ENCODE data around the gene TBX4.

The TBX4 gene

DNA sequence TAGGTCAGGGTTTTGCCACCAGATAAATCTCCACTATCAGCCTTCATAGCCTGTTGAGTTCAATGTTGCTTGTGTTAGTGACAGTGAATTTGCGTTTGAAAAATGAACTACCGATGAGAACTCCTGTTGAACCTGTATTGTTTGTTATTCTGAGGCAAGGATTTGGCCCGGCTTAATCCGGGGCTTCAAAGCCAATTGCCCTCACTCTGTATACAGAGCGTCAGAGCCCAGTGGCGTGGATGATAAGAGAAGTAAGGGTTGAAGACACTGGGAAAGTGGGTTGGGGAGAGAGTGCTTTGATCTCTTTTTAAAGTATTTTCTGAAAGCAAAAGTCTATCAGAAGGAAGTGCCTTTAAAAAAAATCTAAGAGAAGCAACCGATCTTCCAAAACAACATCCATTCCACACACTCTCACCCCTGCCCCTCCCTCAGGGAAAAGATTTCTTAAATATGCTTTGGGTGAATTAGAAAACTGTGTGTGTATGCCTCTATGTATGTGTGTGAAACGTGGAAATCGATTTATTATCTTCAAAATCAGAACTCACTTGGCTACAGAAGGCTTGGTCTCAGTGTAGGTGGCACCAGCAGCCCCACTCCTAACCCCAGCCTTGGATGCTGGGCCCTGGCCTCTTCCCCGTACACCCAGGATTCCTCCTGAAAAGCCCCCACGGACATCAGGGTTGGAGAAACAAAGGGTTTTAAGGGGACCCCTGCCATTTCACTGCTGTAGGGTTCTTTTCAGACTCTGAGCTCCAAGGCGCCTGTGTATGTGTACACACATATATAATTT, 8.8 kb downstream of the TBX4 start:
- ATAC-seq (no peak), DNase-seq (no peak)
- Mint-ChIP-seq H3K27ac (no peak overlapping the region), H3K4me3 (no peak overlapping the region), H3K9me3 (no peaks in the 10 kb centered on the region), H3K4me1 (peaks cover 9% of the 10 kb centered on the region), H3K36me3 (ENCODE audit: low read depth) (no peaks in the 10 kb centered on the region), H3K27me3 (peaks cover 71% of the 10 kb centered on the region)

DNA sequence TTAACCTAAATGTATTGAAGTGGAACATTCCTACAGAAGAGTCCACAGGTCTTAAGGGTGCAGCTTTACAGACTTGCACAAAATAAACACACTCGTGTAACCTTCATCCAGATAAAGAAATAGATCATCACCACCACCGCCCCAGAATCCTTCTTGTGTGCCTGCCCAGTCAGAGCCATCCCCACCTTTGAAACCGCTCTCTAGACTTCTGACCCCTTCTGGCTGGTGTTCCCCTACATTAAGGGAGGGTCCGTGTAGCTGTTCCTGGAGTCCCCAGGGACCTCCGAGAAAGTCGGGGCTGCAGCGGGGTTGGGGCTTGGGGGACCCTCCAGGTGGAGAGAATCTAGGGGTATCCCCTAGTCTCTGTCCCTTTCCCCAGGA, 9.4 kb downstream of the TBX4 start:
- peaks cover 9% of the 10 kb centered on the region for H3K4me1 Mint-ChIP-seq
- H3K36me3 Mint-ChIP-seq (ENCODE audit: low read depth), result no peaks in the 10 kb centered on the region
- H3K27ac Mint-ChIP-seq, result no peak overlapping the region
- peaks cover 69% of the 10 kb centered on the region for H3K27me3 Mint-ChIP-seq
- ATAC-seq, result no peak
- H3K9me3 Mint-ChIP-seq, result no peaks in the 10 kb centered on the region
- H3K4me3 Mint-ChIP-seq, result no peak overlapping the region
- DNase-seq, result no peak

DNA sequence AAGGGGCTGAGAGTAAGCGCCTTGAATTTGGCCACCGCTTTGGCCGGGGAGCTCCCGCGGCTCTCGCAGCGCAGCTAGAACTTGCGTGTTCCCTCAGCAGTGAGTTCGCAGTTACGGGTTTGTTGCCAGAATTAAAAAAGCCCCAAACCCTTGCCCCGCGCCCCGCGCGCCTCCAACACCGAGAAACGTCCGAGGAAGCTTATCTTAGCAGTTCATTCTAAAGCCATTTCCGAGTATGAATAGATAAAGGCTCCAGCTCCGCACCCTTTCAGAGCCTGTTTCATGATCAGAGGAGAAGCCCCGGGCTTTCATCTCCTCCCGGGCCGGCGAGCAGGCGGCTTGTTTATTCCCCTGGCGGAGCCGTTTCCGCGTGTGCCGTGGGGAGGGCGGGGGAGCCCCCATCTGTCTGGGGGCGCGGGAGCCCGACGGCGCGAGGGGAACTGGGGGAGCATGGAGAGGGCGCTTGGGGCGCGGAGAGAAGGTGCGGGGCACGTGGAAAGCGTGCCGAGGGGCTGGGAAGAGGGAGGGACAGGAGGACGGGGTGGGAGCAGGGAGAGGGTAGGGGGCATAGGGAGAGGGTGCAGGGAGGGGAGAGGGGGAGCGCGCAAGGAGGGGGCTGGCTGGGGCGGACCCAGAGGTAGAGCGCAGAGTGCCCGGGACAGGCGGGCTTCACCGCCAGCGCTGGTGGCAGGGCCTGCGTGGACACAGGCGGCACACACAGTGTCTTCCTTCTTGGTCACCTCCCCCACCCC, 9.9 kb downstream of the TBX4 start:
- H3K27ac Mint-ChIP-seq, result no peak overlapping the region
- H3K27me3 Mint-ChIP-seq, result peaks cover 65% of the 10 kb centered on the region
- H3K4me3 Mint-ChIP-seq, result peak overlapping the region; percentile 5
- H3K9me3 Mint-ChIP-seq, result no peaks in the 10 kb centered on the region
- peaks cover 7% of the 10 kb centered on the region for H3K4me1 Mint-ChIP-seq
- ATAC-seq (no peak), DNase-seq (no peak)
- H3K36me3 Mint-ChIP-seq (ENCODE audit: low read depth), result no peaks in the 10 kb centered on the region

DNA sequence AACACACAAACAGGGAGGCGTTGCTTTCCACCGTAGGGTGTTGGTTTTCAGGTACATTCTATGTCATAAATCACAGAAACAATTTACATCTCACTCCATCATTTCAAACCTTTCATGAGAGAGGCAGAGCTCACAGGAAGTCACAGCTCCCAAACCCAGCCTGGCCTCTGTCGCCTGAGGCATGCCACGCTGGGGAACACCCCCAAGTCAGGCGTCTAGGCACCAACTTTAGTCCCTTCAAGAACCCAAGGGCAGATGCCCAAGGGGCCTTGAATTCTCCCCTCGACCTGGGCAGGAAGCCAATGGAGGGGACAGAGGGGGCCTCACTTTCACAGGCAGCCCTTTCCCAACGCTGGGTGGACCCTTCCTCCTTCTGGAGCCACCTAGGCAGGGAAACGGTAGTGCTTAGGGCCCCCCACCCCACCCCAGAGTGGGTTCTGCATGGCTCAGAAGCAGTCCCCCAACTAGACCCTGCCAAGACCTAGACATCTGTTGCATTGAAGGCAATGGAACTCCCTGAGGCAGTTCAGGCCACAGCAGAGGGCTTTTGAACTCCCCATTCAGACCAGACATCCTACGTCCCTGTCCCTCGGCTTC, 10.6 kb downstream of the TBX4 start:
- peaks cover 60% of the 10 kb centered on the region for H3K27me3 Mint-ChIP-seq
- no peak for ATAC-seq

DNA sequence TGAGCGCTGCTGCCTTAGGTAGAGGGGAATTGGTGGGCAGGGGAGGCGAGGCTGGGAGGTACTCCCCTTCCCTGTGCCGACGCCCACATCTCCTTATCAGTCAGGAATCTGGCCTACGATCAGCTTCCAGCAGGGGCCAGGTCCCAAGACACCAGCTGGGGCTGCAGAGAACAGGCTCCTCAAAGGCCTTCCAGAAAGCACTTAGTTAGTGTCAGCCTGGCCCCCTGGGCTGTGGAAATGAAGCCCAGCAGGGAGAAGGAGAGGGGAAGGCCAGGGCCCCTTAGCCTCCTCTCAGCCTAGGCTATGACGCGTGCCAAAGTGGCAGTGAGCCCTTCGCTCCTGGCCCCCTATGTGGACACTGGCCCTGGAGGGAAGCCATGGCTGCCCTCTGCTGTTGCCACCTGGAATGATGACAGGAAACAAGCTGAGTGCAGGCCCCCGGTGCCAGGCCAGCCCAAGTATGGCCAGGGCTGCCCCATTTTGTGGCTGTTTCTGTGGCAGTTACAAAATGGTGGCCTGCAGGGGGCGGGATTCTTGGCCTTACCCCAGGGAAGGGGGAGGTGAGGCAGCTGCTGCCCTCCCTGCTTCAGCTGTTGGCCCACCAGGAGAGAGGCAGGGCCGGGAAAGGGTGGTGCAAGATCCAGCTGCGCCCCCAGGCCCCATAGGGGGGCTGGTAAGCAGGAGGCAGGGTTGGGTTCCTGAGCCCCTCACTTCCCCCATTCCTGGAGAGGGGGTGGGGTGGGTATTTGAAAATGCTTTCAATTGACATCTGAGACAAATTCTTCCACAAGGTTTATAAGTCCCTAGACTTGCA, 11.3 kb downstream of the TBX4 start:
- peaks cover 52% of the 10 kb centered on the region for H3K27me3 Mint-ChIP-seq
- no peak for DNase-seq
- no peaks in the 10 kb centered on the region for H3K36me3 Mint-ChIP-seq (ENCODE audit: low read depth)
- ATAC-seq, result no peak
- no peak overlapping the region for H3K27ac Mint-ChIP-seq
- H3K9me3 Mint-ChIP-seq, result no peaks in the 10 kb centered on the region
- peaks cover 2% of the 10 kb centered on the region for H3K4me1 Mint-ChIP-seq
- H3K4me3 Mint-ChIP-seq, result no peak overlapping the region

More for the DNA sequence above, 10.6 kb downstream of the TBX4 start:
- peaks cover 3% of the 10 kb centered on the region for H3K4me1 Mint-ChIP-seq
- no peaks in the 10 kb centered on the region for H3K36me3 Mint-ChIP-seq (ENCODE audit: low read depth)
- no peak overlapping the region for H3K27ac Mint-ChIP-seq
- H3K4me3 Mint-ChIP-seq, result peak overlapping the region; percentile 5
- no peak for DNase-seq
- no peaks in the 10 kb centered on the region for H3K9me3 Mint-ChIP-seq

DNA sequence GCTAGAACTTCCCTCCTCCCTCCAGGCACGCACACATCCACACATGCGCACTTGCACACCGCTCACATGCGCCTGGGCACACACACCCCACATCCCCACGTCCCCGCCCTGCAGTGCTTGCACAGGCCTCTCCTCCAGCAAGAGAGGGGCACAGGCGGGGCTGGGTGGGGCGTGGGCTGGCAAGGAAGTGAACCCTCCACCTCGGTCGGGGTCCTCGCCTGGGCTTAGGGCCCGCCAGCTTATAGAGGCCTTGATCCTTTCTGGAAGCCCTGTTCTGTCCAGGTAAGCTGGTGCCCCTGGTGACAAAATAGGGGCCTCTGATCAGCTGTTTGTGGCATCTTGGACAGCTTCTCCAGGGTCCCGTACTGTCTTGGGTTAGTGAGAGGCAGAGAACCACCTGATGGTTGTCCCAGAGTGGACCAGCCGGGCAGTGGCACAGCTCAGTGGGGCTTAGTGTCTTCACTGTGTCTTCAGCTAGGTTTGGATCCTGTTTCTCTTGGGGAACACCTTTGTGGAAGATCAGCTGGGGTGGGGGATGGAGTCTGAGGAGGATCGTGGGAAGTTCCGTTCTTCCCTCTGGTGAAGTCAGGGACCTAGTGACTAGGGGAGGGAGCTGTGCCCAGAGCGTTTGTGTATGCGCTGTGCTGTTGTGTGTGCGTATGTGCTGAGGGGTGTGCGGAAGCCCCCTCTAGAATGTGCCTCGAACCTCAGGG, 12.1 kb downstream of the TBX4 start:
- ATAC-seq (no peak), DNase-seq (no peak)
- peaks cover 45% of the 10 kb centered on the region for H3K27me3 Mint-ChIP-seq
- no peak overlapping the region for H3K27ac Mint-ChIP-seq
- peaks cover 2% of the 10 kb centered on the region for H3K4me1 Mint-ChIP-seq
- no peaks in the 10 kb centered on the region for H3K9me3 Mint-ChIP-seq
- H3K4me3 Mint-ChIP-seq, result no peak overlapping the region
- no peaks in the 10 kb centered on the region for H3K36me3 Mint-ChIP-seq (ENCODE audit: low read depth)

DNA sequence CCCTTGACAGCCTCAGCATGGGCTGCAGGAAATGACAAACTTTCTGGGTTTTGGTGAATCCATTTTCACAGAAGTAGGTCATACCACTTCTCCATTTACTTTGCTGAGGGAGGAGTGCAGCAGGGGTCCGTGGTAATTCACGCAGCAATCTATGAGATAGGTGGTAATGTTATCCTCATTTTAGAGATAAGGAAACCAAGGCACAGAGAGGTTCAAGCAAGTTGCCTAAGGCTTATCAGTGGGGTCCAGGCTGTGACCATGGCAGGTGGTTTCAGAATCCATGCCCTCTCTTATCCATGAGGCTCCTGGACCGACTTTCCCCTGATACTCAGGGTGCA, 12.6 kb downstream of the TBX4 start:
- no peaks in the 10 kb centered on the region for H3K9me3 Mint-ChIP-seq
- peaks cover 40% of the 10 kb centered on the region for H3K27me3 Mint-ChIP-seq
- H3K4me3 Mint-ChIP-seq, result no peak overlapping the region
- ATAC-seq (no peak), DNase-seq (no peak)
- no peaks in the 10 kb centered on the region for H3K36me3 Mint-ChIP-seq (ENCODE audit: low read depth)
- H3K27ac Mint-ChIP-seq, result no peak overlapping the region
- peaks cover 2% of the 10 kb centered on the region for H3K4me1 Mint-ChIP-seq

DNA sequence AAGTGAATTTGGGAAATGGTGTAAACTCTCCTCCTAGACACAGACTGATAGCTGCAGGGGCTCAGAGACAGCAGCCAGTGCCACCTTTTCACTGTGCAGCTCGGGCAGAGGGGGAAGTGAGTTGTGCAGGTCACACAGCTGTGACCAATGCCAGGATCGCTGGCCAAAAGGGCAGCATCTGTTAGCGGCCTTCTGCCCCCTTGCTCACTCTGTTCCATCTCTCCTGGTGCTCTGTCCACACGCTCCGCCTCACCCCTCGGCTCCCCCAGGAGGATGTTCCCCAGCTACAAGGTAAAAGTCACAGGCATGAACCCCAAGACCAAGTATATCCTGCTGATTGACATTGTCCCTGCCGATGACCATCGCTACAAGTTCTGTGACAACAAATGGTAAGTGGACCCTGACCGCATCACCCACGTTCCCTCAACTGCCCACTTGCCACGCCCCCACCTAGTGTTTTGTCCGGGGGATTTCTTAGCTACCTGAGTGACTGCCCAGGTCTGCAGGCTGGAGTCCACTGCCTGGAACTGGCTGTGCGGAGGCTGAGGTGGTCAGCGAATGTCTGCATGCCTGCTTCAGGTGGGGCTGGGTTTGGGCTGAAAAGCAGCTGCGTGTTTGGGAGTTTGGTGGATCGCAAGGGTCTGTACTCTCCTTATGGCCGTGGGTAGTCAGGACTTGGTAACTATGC, 13.5 kb downstream of the TBX4 start:
- H3K9me3 Mint-ChIP-seq, result no peaks in the 10 kb centered on the region
- H3K27ac Mint-ChIP-seq, result no peak overlapping the region
- ATAC-seq (no peak), DNase-seq (no peak)
- peaks cover 2% of the 10 kb centered on the region for H3K4me1 Mint-ChIP-seq
- H3K4me3 Mint-ChIP-seq, result no peak overlapping the region
- H3K27me3 Mint-ChIP-seq, result peaks cover 31% of the 10 kb centered on the region
- no peaks in the 10 kb centered on the region for H3K36me3 Mint-ChIP-seq (ENCODE audit: low read depth)

DNA sequence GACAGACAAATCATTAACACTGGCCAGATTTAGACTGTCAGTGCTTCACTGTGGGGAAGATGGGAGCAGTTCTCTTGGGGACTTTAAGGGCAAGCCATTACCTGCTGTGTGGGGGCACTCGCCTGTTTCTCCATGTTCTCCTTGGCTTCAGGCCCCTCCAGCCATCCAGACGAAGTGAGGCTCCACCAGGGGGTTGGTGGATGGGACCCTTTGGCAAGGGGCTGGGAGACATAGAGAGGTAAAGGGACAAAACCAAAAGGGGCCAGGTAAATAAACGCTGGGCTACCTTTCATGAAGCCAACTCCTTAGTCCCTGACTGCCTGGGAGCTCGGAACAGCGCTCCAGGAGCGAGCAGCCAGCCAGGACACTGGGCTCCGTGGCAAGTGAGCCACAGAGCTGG, 14.0 kb downstream of the TBX4 start:
- Mint-ChIP-seq H3K36me3 (ENCODE audit: low read depth) (no peaks in the 10 kb centered on the region), H3K4me3 (no peak overlapping the region), H3K9me3 (no peaks in the 10 kb centered on the region), H3K4me1 (peaks cover 2% of the 10 kb centered on the region), H3K27ac (no peak overlapping the region), H3K27me3 (peaks cover 25% of the 10 kb centered on the region)
- no peak for ATAC-seq
- DNase-seq, result no peak

DNA sequence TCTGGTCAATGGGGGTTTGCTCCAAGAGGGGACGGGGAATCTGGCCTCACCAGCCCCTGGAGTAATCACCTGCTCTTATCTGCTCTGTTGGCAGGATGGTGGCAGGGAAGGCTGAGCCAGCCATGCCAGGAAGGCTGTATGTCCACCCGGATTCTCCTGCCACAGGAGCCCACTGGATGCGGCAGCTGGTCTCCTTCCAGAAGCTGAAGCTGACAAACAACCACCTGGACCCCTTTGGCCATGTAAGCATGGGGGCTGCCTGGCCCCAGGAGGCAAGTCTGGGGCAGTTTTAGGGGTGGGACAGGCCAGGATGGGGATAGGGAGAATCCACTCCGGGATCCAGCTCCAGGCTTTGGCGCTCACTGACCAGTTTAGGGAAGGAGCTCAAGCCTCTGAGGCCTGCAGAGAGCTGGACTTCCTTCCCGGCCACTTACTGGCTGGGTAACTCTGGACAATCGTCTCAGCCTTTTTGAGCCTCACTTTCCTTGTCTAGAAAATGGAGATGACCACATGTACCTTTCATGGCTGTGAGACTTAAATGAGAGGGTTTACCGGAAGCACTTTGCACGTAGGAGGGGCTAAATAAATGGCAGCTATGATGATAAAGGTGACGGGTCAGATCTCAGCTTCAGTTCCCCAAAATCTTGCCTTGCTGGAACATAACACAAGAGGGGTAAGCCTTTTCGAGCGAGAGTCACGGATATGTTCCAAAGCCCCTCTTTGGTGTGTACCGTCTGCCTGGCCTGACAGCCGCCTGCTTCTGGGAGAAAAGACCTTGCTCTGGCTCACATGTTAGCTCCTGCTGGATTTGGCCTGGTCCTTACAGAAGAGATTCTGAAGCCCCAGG, 15.4 kb downstream of the TBX4 start:
- ATAC-seq, result no peak
- no peak for DNase-seq
- Mint-ChIP-seq H3K36me3 (ENCODE audit: low read depth) (no peaks in the 10 kb centered on the region), H3K4me1 (peaks cover under 1% of the 10 kb centered on the region), H3K4me3 (no peak overlapping the region), H3K27ac (no peak overlapping the region), H3K9me3 (no peaks in the 10 kb centered on the region), H3K27me3 (peaks cover 14% of the 10 kb centered on the region)

DNA sequence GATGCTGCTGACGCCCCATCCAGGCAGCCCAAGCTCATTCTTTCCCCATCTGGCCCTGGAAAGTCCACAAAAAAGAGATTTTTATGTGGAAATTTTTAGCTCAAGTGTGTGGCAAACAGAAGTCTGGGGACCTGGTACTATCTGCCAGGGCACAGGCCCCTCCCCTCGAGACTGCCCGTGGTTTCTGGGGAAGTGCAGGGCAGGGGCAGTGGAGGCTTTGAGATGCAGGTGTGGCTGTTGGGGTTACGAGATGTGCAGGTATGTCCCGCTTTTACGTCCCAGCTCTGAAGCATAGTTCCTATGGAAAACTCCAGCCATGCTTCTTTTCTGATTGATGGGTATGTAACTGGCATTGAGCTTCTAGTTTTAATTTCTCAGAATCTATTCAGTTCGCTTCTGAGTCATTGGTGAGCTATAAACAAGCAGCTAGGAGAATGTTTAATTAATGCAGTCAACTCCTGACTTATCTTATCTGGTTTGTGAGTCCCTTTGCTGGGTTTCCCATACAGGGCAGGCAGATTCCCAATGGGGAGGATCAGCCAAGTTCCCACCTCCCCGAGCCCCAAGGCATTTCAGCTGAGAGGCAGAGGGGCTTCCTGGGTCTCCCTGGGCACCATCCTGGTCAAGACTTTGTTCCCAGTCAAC, 16.2 kb downstream of the TBX4 start:
- peaks cover 8% of the 10 kb centered on the region for H3K27me3 Mint-ChIP-seq
- H3K4me3 Mint-ChIP-seq, result no peak overlapping the region
- DNase-seq, result no peak
- no peaks in the 10 kb centered on the region for H3K9me3 Mint-ChIP-seq
- H3K4me1 Mint-ChIP-seq, result no peaks in the 10 kb centered on the region
- no peaks in the 10 kb centered on the region for H3K36me3 Mint-ChIP-seq (ENCODE audit: low read depth)
- no peak for ATAC-seq
- no peak overlapping the region for H3K27ac Mint-ChIP-seq

DNA sequence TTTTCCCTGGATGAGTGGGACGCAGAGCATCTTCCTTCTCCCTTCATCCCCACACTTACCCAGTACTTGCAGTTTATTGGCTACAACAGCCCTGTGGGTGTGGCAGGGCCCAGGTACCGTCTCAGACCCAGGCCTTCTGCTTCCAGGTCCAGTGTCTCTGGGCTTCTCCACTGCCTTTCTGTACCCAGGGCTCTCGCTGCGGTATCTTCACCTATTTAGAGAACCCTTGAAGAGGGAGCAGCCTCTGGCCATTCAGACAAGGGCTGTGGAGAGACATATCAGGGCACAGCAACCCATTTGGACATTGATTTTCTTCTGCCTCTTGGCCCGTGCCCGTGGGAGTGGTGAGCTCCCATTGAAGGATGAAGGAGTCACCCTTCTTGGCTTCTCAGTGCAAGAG, 17.3 kb downstream of the TBX4 start:
- no peaks in the 10 kb centered on the region for H3K9me3 Mint-ChIP-seq
- no peak overlapping the region for H3K4me3 Mint-ChIP-seq
- no peak for DNase-seq
- H3K36me3 Mint-ChIP-seq (ENCODE audit: low read depth), result no peaks in the 10 kb centered on the region
- H3K4me1 Mint-ChIP-seq, result no peaks in the 10 kb centered on the region
- peaks cover 6% of the 10 kb centered on the region for H3K27me3 Mint-ChIP-seq
- no peak overlapping the region for H3K27ac Mint-ChIP-seq
- ATAC-seq, result no peak

DNA sequence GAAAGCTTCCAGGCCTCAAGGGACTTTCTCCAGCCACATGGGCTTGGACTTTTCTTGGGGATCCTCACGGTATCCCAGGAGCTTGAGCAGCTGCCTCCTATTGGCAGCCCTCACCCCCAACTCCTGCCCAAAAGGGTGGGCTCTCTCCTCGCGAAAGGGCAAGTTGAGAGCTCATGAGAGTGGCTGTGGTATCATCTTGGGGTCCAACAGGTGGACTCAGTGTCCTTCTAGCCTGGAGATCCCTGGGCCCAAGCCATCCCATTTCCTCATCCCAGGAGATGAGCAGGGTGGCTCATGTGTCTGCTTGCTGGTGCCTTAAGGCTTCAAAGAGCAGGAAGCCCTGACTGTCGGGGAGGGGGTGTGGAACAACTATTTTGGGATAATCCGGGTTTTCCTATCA, 17.7 kb downstream of the TBX4 start:
- Mint-ChIP-seq H3K9me3 (no peaks in the 10 kb centered on the region), H3K4me3 (no peak overlapping the region), H3K27me3 (peaks cover 3% of the 10 kb centered on the region), H3K4me1 (no peaks in the 10 kb centered on the region), H3K36me3 (ENCODE audit: low read depth) (no peaks in the 10 kb centered on the region), H3K27ac (no peak overlapping the region)
- ATAC-seq (no peak), DNase-seq (no peak)
